ENCODE data around the gene DPP10. TPM values are rescaled to one million over a fixed set of nuclear protein-coding genes. Genes with fewer than 3 reads are reported as not detected.

DPP10 gene
- total RNA-seq, 3 donors from 2014 or later (not counting 1 experiment from before 2014, with no cell fraction given) = not detected

GRCh38 chr2:114534116-114535084, 92.0 kb downstream of the DPP10 start:
- TF ChIP-seq CTCF (IDR thresholded peaks at IDR 0.05) = no peak
- 58% methylated on average over 2 of the region's 3 CpGs for WGBS (ENCODE audit: insufficient coverage)
- intact Hi-C loops (cut with micrococcal nuclease) = loop anchor here (10.0 kb wide), 1 partner anchor 340 kb away; no protein-coding TSS in a partner anchor

GRCh38 chr2:114537777-114538176, 95.3 kb downstream of the DPP10 start:
- no peak overlapping the region for H3K27ac ChIP-seq (ENCODE audit: low read length)
- Mint-ChIP-seq H3K36me3 (no peaks in the 10 kb centered on the region), H3K4me1 (no peaks in the 10 kb centered on the region), H3K4me3 (no peak overlapping the region), H3K27ac (no peak overlapping the region), H3K9me3 (peaks cover 2 to 5% of the 10 kb centered on the region in 2 donors), H3K27me3 (ENCODE audit: low read depth in 2 of 2) (peaks cover 0 to 2% of the 10 kb centered on the region in 2 donors)
- H3K9me3 ChIP-seq (ENCODE audit: control insufficient read depth, insufficient read depth, low read length) = no peaks in the 10 kb centered on the region
- DNase-seq (no peak), ATAC-seq (no peak)
- H3K4me1 ChIP-seq (ENCODE audit: control insufficient read depth, insufficient read depth, low read length) = no peaks in the 10 kb centered on the region
- H3K4me3 ChIP-seq (ENCODE audit: low read length) = no peak overlapping the region
- H3K27me3 ChIP-seq (ENCODE audit: control insufficient read depth, insufficient read depth, low read length) = no peaks in the 10 kb centered on the region
- H3K36me3 ChIP-seq (ENCODE audit: control insufficient read depth, insufficient read depth, low read length) = no peaks in the 10 kb centered on the region
- no peak for TF ChIP-seq CTCF (IDR thresholded peaks at IDR 0.05)
- 67% methylated on average over 1 of the region's 1 CpG for WGBS (ENCODE audit: insufficient coverage)
- intact Hi-C loops (cut with micrococcal nuclease) = loop anchor here (10.0 kb wide), 1 partner anchor 337 kb away; no protein-coding TSS in a partner anchor

More at GRCh38 chr2:114534116-114535084, 92.0 kb downstream of the DPP10 start:
- Histone ChIP-seq H3K4me3 (ENCODE audit: low read length) (no peak overlapping the region), H3K4me1 (ENCODE audit: control insufficient read depth, insufficient read depth, low read length) (no peaks in the 10 kb centered on the region), H3K27me3 (ENCODE audit: control insufficient read depth, insufficient read depth, low read length) (no peaks in the 10 kb centered on the region), H3K27ac (ENCODE audit: low read length) (no peak overlapping the region), H3K36me3 (ENCODE audit: control insufficient read depth, insufficient read depth, low read length) (no peaks in the 10 kb centered on the region), H3K9me3 (ENCODE audit: control insufficient read depth, insufficient read depth, low read length) (no peaks in the 10 kb centered on the region)
- H3K36me3 Mint-ChIP-seq = no peaks in the 10 kb centered on the region
- H3K4me1 Mint-ChIP-seq = no peaks in the 10 kb centered on the region
- H3K4me3 Mint-ChIP-seq = no peak overlapping the region
- ATAC-seq = no peak
- peaks cover 4 to 8% of the 10 kb centered on the region in 2 donors for H3K9me3 Mint-ChIP-seq
- H3K27ac Mint-ChIP-seq = no peak overlapping the region
- peaks cover 0 to 2% of the 10 kb centered on the region in 2 donors for H3K27me3 Mint-ChIP-seq (ENCODE audit: low read depth in 2 of 2)
- DNase-seq = no peak

- Mint-ChIP-seq H3K27me3 (ENCODE audit: low read depth in 2 of 2) (peaks cover 0 to 12% of the 10 kb centered on the region in 2 donors), H3K9me3 (peaks cover 0 to 4% of the 10 kb centered on the region in 2 donors)
- ATAC-seq = no peak
Observed at GRCh38 chr2:114542695-114543094, 100.3 kb downstream of the DPP10 start.

More at GRCh38 chr2:114542695-114543094, 100.3 kb downstream of the DPP10 start:
- Mint-ChIP-seq H3K27ac (no peak overlapping the region), H3K4me1 (no peaks in the 10 kb centered on the region), H3K36me3 (no peaks in the 10 kb centered on the region), H3K4me3 (no peak overlapping the region)
- Histone ChIP-seq H3K9me3 (ENCODE audit: control insufficient read depth, insufficient read depth, low read length) (no peaks in the 10 kb centered on the region), H3K27ac (ENCODE audit: low read length) (no peak overlapping the region), H3K36me3 (ENCODE audit: control insufficient read depth, insufficient read depth, low read length) (no peaks in the 10 kb centered on the region), H3K4me1 (ENCODE audit: control insufficient read depth, insufficient read depth, low read length) (no peaks in the 10 kb centered on the region), H3K27me3 (ENCODE audit: control insufficient read depth, insufficient read depth, low read length) (no peaks in the 10 kb centered on the region), H3K4me3 (ENCODE audit: low read length) (no peak overlapping the region)
- WGBS (ENCODE audit: insufficient coverage) = no CpG with 5 or more reads among the region's 2 CpGs
- no peak for DNase-seq
- no peak for TF ChIP-seq CTCF (IDR thresholded peaks at IDR 0.05)
- intact Hi-C loops (cut with micrococcal nuclease) = no loop called here
